ENCODE results near the gene KCNJ14.

Gene KCNJ14

DNA sequence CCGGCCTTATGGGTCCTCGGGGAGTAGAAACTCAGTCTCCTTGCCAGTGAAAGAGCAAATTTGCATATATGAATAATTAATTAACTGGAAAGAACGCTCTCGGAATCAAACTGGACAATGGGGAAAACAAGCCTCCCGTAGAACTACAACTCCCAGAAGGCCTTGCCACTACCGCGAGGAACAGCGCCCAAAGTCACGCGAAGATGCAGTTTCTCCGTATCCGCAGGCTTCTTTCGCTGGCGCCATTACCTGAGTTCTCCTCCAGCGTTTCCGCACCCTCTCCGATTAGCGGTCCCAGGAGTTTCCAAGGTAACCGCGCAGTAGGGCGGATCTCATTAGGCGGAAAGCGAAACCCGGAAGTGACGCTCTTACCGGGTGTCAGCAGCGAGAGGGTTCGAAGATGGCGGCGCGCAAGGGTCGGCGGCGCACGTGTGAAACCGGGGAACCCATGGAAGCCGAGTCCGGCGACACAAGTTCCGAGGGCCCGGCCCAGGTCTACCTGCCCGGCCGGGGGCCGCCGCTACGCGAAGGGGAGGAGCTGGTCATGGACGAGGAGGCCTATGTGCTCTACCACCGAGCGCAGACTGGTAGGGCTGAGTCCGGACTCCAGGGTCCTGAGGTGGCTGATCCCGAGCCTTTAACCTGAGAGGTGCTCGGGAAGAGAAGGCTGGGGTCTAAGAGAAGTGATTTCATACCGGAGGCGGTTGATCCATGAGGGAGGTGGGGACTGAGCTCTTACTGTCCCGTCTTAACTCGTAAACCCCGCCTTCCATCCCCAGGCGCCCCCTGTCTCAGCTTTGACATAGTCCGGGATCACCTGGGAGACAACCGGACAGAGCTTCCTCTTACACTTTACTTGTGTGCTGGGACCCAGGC, 9.5 kb upstream of the KCNJ14 start, which contains the start of gene GRWD1:
Gene GRWD1 (plus strand): TSS at position 378 of the 876 bp plus-strand sequence. CDS start 23 bp downstream, at position 401.
- peak; percentile 93 for DNase-seq

DNA sequence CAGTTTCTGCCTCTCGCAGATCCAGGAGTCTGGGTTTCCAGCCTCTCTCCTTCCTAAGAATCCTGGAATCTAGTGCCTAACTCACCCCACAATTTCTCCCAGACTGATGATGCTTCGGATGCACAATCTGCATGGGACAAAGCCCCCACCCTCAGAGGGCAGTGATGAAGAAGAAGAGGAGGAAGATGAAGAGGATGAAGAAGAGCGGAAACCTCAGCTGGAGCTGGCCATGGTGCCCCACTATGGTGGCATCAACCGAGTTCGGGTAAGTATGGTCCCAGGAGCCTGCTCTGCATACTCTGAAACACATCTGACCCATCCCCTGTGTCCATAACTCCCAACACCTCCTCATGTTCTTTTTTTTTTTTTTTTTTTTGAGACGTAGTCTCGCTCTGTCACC, 8.8 kb upstream of the KCNJ14 start:
- DNase-seq, result no peak

DNA sequence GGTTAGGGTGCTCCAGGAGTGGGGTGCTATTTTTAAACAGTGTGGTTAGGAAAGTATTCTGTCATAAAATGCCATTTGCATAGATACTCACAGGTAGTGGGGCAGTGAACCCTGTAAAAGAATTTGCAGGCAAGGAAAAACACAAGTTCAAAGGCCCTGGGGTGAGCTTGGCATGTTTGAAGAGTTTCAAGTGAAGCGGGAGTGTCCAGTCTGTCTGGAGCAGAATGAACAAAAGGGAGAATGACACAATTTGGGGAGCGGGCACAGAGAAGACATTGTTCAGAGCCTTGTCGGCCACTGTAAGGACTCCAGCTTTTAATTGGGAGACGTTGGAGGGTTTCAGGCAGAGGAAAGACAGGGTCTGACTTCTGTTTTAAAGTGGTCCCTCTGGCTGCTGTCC, 6.8 kb upstream of the KCNJ14 start:
- DNase-seq, result no peak

DNA sequence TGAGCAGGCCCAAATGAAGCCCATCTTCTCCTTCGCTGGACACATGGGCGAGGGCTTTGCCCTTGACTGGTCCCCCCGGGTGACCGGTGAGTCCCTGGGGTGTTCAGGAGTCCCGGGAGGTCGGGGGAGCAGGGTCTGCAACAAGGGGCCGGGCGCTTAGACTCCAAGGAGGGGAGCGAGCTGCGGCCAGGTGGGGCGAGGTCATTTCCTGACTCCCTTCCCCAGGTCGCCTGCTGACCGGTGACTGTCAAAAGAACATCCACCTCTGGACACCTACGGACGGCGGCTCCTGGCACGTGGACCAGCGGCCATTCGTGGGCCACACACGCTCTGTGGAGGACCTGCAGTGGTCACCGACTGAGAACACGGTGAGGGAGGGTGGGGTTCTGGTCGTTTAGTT, 4.9 kb upstream of the KCNJ14 start:
- no peak for DNase-seq

DNA sequence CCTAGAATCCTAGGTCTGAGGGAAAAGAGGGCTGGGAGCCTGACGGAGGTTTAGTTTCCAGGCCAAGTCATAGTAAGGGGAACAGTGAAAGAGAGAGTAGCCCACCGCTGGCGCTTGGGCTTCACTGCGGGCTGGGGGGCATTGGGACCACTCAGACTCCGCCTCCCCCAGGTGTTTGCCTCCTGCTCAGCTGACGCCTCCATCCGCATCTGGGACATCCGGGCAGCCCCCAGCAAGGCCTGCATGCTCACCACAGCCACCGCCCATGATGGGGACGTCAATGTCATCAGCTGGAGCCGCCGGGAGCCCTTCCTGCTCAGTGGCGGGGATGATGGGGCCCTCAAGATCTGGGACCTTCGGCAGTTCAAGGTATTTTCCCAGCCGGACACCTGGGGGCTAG, 4.5 kb upstream of the KCNJ14 start:
- no peak for DNase-seq

DNA sequence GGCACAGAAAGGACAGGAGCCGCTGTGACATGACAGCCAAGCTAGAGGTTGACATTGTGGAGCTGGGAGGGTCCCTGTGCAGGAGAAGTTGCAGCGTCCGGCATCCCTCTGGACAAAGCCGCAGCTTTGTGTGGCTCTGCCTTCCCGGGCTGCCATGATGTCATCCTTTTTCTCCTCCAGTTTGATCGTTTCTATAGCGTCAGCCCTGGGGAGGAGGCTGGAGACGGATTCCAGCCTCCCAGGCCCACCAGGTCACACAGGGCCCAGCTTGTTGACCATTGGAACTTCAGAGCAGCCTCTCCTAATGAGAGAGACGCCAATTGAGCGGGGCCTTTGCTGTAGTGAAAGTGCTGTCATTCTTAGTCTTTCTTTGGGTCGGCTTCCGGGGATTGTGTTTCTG, 3.8 kb upstream of the KCNJ14 start:
- DNase-seq, result no peak

DNA sequence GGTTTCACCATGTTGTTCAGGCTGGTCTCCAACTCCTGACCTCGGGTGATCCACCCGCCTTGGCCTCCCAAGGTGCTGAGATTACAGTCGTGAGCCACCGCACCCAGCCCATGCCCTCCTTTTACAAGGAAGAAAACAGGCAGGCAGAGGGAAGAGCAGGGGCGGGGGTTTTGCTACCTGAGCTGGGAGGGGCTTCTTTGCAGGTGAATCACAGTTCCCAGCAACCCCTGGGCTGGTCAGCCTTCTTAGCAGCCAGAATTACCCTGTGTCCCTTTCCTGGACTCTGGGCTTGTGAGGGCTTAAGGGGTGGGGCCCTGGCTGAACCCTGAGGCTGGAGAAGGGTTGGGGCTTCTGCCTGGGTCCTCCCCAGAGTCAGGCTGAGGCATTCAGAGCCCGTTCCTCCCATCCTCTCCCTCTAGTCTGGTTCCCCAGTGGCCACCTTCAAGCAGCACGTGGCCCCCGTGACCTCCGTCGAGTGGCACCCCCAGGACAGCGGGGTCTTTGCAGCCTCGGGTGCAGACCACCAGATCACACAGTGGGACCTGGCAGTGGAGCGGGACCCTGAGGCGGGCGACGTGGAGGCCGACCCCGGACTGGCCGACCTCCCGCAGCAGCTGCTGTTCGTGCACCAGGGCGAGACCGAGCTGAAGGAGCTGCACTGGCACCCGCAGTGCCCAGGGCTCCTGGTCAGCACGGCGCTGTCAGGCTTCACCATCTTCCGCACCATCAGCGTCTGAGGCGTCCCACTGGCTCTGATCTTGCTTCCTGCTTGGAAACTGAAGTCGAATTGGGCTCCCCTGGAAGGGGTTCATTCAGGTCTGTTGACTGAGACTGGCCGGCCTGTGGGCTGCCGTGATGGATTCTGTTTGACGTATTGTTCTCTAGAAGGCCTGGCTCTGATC, 2.8 kb upstream of the KCNJ14 start:
- DNase-seq, result no peak

DNA sequence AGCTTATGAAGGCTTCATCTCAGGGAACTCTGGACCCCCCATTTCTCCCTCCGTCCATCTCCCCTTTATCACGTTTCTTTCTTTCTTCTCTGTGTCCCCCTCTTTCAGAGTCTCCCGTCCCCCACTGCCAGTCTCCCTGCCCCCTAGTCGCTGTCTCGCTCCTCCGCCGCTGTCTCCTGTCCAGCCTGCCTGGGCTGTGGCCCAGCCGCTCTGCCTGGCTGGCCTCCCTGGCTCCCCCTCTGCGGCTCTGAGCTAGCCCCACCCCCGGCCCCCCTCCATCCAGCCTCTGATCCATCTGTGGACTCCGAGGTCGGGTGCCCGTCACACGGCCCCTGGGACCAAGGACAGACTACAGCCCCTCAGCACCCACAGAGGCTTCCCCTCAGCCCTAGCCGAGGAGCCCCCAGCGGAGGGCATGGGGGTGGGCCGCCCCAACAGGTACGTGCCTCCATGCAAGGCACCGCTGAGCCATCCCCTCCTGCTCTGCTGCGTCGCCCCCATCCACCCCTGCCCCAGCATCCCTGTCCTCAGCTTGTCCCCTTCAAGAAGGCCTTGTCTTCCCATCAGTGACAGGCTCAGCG, 1.1 kb upstream of the KCNJ14 start:
- DNase-seq, result no peak

DNA sequence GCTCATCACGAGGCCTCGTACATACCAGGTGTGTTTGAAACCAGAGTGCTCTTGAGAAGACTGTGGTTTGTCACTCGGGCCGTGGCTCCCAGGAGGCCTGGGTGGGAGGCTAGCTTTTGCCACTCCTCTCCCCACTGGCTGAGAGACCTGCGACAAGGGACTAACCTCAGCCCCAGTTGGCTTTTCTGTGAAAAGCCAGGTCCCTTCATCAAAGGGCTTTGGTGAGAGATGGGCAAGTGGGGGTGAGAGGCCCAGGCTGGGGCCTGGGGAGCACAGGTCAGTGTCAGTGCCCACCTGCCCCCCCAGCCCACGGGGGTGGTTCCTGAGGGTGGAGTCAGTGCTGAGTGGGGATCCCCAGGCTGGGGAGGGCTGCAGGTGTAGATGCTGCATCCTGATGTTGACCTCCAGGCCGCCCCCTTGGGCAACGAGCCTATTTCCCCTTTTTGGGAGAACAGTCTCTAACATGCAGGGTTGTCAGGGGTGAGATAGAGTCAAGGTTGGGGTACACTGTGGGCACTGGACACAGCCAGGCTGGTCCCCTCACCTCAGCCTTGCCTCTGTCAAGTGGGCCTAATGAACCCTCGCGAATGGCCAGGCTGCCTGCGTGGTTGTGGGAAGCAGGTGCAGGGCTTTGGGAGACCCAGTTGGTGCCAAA, 661 bp downstream of the KCNJ14 start:
- DNase-seq, result no peak

DNA sequence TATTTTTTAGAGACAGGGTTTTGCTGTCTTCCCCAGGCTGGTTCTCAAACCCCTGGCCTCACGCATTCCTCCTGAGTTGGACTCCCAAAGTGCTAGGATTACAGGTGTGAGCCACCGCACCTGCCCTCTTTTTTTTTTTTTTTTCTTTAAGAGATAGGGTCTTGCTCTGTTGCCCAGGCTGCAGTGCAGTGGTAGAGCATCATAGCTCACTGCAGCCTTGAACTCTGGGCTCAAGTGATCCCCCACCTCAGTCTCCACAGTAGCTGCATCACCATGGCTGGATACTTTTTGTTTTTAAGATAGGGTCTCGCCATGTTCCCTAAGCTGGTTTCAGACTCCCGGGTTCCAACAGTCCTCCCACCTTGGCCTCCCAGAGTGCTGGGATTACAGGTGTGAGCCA, 1.5 kb downstream of the KCNJ14 start:
- DNase-seq, result no peak

DNA sequence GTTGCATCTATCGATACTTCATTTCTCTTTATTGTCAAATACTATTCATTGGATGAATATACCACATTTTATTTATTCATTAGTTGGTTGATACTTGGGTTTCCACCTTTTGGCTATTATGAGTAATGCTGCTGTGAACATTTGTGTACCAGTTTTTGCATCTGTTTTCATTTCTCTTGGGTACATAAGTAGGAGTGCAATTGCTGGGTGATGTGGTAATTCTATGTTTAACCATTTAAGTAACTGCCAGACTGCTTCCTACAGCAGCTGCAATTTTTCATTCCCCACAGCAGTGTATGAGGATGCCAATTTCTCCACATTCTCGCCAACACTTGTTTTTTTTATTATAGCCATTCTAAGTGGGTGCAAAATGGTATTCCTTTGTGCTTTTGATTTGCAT, 2.6 kb downstream of the KCNJ14 start:
- no peak for DNase-seq

DNA sequence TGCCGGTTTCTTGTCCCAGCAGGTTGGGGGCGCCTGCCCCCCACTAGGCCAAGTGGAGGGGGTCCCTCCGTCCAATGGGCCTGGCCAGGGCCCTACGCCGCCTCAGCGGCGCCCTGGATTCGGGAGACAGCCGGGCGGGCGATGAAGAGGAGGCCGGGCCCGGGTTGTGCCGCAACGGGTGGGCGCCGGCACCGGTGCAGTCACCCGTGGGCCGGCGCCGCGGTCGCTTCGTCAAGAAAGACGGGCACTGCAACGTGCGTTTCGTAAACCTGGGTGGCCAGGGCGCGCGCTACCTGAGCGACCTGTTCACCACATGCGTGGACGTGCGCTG, 6.2 kb downstream of the KCNJ14 start:
- no peak for DNase-seq

DNA sequence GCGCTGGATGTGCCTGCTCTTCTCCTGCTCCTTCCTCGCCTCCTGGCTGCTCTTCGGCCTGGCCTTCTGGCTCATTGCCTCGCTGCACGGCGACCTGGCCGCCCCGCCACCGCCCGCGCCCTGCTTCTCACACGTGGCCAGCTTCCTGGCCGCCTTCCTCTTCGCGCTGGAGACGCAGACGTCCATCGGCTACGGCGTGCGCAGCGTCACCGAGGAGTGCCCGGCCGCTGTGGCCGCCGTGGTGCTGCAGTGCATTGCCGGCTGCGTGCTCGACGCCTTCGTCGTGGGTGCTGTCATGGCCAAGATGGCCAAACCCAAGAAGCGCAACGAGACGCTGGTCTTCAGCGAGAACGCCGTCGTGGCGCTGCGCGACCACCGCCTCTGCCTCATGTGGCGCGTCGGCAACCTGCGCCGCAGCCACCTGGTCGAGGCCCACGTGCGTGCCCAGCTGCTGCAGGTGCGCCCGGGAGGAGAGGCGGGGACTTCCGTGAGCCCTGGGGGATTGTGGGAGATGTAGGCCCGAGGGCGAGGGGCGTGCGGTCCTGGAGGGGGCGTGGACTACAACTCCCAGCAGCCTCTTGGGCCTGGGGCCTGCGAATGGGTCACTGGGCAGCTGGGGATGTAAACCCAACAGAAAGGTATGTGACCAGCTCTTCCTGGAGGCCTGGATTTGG, 6.7 kb downstream of the KCNJ14 start:
- peak; percentile 47 for DNase-seq

DNA sequence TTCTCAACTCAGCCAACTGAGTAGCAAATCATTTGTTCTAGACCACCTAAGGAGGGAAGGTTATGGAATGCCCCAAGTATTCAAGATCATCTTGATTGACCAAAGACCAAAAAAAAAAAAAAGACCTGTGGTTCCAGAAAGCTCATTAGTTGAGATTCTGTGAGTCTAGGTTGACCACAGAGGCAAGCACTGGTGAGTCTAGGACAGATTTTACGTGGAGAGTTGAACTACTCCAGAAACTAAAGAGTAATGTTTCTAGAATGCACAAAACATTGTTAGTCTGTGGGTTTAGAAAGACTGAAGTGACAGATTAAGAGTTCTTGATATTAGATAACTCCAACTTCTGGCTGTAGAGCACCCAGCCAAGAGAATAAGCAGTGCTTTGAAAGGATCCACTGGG, 9.8 kb downstream of the KCNJ14 start:
- no peak for DNase-seq

DNA sequence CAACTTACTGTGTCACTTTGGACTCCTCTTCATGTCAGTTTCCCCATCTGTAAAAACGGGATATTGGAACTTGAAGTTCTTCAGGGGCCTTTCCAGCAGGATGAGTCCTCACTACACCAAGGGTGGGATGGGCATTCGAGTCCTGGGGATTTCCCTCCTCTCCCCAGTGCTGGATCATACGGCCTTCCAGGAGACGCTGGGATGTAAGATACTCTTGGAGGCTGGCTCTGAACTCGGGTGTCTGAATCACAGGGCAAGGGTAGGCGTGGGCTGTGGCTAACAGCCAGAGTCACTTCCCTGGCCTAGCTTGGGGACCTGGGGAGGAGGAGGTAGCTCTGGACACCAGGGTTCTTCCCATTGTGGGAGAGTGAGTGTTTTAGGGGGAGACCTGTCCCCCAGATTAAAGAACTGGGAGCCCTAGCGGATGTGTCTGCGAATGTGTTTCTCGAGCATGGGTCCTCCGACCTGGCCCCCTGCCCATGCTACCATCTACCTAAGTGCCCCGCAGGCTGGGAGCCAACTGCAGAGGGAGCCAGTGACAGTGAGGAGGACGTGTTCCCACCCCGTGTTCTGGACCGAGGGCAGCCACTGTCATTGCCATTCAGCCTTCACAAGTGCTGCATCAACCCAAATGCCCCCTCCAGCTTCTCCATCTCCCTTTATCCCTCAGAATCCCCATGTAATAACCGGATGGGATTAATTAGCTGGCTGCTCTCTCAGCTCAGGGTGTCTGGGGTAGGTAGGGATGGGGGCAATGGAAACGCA, 11.4 kb downstream of the KCNJ14 start:
- DNase-seq, result no peak

DNA sequence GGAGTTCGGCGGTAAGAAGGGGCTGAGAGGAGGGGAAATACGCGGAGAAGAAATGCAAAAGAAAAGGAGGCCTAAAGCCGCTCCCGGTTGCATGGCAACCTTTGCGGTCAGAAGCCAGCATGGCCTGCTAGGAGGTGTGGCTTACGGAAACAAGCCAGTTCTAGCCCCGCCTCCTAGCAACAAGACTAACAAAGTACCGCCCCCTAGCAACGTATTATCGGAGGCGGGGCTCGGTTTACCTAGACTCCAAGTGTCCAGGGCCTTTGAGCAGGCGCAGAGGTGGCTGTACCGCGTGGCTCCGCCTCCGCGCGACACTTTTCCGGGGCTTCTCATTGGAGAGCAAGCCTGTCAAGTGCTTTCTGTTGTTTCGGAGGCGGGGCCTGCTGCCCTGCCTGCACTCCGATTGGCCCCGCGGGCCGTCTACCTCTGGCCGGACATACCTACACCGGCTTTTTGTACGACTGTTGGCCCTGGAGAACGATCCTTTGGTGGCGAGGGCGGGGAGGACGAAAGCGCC, 13.5 kb downstream of the KCNJ14 start:
- peak; percentile 99 for DNase-seq

DNA sequence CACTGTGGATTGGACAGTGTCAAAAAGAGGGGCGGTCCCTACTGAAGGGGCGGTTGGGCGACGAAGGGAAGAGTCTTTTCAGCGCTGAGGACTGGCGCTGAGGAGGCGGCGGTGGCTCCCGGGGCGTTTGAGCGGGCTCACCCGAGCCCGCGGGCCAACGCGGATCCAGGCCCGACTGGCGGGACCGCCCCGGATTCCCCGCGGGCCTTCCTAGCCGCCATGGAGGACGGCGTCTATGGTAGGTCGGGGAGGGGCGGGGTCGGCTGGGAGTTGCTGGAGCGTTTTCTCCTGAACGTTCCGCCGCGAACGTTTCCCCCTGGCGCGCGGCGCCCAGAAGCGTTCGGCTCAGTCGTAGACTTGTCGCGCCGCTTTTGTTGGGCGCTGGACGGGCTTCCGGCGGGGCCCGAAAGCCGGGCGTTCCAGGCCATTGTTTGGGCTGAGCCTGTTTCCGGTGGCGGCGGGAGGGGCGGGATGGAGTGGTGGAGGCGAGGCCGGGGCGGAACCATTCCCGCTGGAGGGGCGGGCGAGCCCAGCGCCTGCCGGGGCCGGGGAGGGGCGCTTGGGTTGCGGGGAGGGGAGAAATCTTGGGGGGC, 14.0 kb downstream of the KCNJ14 start, which contains the start of gene CYTH2:
Gene CYTH2 (plus strand): TSS at position 81 of the 593 bp plus-strand sequence. CDS start 139 bp downstream, at position 220.
- DNase-seq, result peak; percentile 84

DNA sequence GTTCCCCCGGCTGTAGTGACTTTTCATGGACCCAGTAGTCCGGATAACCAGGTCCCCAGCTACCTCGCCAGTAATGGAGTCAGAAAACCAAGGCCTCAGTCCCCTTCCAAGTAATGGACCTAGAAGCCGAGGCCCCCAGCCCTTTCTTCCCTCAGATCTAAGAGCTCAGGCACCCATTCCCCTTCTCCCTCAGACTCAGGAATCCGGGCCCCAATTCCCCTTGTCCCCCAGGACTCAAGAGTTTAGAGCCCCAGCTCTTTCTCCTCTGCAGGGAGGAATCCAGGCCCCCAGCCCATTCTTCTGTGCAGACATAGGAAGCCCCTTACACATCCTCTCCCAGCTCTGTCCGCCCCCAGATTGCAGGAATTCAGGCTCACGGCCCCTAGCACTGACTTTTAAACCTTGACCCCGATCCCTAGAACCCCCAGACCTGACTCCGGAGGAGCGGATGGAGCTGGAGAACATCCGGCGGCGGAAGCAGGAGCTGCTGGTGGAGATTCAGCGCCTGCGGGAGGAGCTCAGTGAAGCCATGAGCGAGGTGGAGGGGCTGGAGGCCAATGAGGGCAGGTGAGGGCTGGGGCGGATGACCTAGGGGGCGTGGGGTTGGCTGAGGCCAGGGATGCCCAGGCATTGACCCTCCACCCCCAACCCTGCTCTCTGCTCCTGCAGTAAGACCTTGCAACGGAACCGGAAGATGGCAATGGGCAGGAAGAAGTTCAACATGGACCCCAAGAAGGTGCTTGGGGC, 14.7 kb downstream of the KCNJ14 start:
- no peak for DNase-seq

DNA sequence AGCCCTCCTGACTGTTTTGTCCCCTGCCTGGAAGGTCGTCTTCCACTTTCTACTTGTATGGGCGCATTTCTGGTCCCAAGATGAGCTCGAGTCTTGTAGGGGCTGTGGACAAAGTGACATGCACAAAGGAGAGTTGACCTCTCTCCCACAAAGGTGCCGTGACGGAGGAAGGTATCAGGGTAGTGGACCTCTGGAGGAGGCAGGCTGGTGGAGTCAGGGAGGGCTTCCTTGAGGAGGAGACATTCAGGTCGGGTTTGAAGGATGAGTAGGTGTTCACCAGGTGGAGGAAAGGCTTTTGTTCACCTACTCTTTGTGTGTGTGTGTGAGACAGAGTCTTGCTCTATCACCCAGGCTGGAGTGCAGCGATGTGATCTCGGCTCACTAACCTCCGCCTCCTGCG, 15.5 kb downstream of the KCNJ14 start:
- no peak for DNase-seq

DNA sequence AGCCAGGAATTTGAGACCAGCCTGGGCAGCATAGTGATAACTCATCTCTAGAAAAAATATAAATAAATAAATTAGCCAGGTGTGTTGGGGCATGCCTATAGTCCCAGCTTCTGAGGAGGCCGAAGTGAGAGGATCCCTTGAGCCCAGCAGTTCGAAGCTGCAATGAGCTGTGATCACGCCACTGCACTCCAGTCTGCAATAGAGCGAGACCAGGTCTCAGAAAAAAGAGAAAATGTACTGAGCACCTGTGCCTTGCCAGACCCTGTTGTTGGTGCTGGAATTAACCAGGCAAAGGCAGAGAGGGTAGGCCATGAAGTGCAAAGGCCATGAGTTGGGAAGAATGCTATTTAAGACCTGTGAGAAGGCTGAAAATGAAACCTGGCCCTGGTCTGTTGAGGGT, 16.5 kb downstream of the KCNJ14 start:
- DNase-seq, result no peak
